Esophagus muscularis mucosa (tissue), 4 donors: ENCODE data around the gene CLCNKB.
"Not testable (repeated sequence)": the region's sequence is repeated elsewhere in the genome, so short reads cannot be mapped to it uniquely, and the experiment has no call there.

ENCODE experiments used
- CTCF ChIP-seq, 3 experiments: fragments of 200-600 bp in 2 of 3; fragments of 450-650 bp in 1 of 3; sonication (generic) in 2 of 3; IDR thresholded peaks; one replicate each; pipeline ENCODE4 v1.5.1; 2017 to 2019; ENCODE audit warnings: antibody characterized with exemption in 3 of 3, mild to moderate bottlenecking in 2 of 3, moderate library complexity in 1 of 3
- EP300 ChIP-seq: sonication (generic); formaldehyde crosslinking; IDR thresholded peaks from one replicate; pipeline ENCODE4 v1.6.1; 2017; ENCODE audit warnings: antibody characterized with exemption
- POLR2A ChIP-seq: fragments of 450-650 bp; IDR thresholded peaks from one replicate; pipeline ENCODE4 v1.6.1; 2017; ENCODE audit warnings: antibody characterized with exemption, moderate library complexity, mild to moderate bottlenecking, low read depth

- TF ChIP-seq CTCF (IDR thresholded peaks at IDR 0.05); EP300; POLR2A: not testable (repeated sequence)
Observed at GRCh38 chr1:16033103-16033632, 10.4 kb upstream of the CLCNKB start.
